IMR-90 (cell line): Measurements from ENCODE around the gene ARSB. TPM values are rescaled to one million over a fixed set of nuclear protein-coding genes. Genes with fewer than 3 reads are reported as not detected.

Experiments
- ATAC-seq: fragments of 200-7000 bp; cut with Tn5 transposase; 2 replicates; pipeline ENCODE4 v1.9.1; 2020; ENCODE audit warnings: low read depth, mild to moderate bottlenecking, moderate library complexity
- BruUV-seq: library from RNA; stranded (reverse); fragments of 400-500 nt; replicated peaks from 2 replicates; lab custom pipeline; 2021; lab: Mats Ljungman, UMichigan
- CTCF ChIA-PET: fragments of 300-600 bp; formaldehyde crosslinking; extraction: SDS; loops from one replicate; lab custom pipeline; 2021; ENCODE audit warnings: antibody characterized with exemption; lab: Yijun Ruan, JAX
- POLR2A ChIA-PET: fragments of 300-600 bp; sonication (Branson Sonifier 250); formaldehyde crosslinking; loops from one replicate; lab custom pipeline; 2022; ENCODE audit warnings: antibody characterized with exemption; ENCODE audit not compliant: unreplicated experiment; lab: Charles Lee
- DNase-seq: peaks from one replicate; pipeline ENCODE4 v3.0.0; 2013
- H2AFZ ChIP-seq: replicated peaks from 2 replicates; pipeline ENCODE3; 2013; ENCODE audit warnings: low read length, mild to moderate bottlenecking; ENCODE audit not compliant: poor library complexity
- H2AK5ac ChIP-seq: 2 replicates; pipeline ENCODE4 v1.6.1; 2013; ENCODE audit warnings: low read depth, low read length, inconsistent platforms
- H2AK9ac ChIP-seq: replicated peaks from 2 replicates; pipeline ENCODE3; 2013; ENCODE audit warnings: mild to moderate bottlenecking, low read depth, low read length, moderate library complexity; ENCODE audit not compliant: poor library complexity
- H2BK120ac ChIP-seq: 2 replicates; pipeline ENCODE4 v1.6.1; 2013; ENCODE audit warnings: low read depth, low read length, inconsistent platforms
- H2BK15ac ChIP-seq: 3 replicates; pipeline ENCODE4 v1.6.1; 2013; ENCODE audit warnings: low read depth, low read length, inconsistent platforms
- H2BK20ac ChIP-seq: 2 replicates; pipeline ENCODE4 v1.6.1; 2013; ENCODE audit warnings: low read depth, mild to moderate bottlenecking, inconsistent platforms, low read length, moderate library complexity
- H2BK5ac ChIP-seq: 2 replicates; pipeline ENCODE4 v1.6.1; 2013; ENCODE audit warnings: mild to moderate bottlenecking, low read depth, low read length, inconsistent platforms; ENCODE audit not compliant: poor library complexity, severe bottlenecking
- H3K14ac ChIP-seq: replicated peaks from 2 replicates; pipeline ENCODE4 v1.6.1; 2013; ENCODE audit warnings: low read depth, low read length, inconsistent platforms
- H3K18ac ChIP-seq: 2 replicates; pipeline ENCODE4 v1.6.1; 2013; ENCODE audit warnings: low read depth, low read length, control low read depth
- H3K23ac ChIP-seq: 2 replicates; pipeline ENCODE4 v1.6.1; 2013; ENCODE audit warnings: low read depth, low read length, inconsistent platforms
- H3K27ac ChIP-seq: 2 replicates; pipeline ENCODE4 v1.5.1; 2013; ENCODE audit warnings: mild to moderate bottlenecking, control low read depth, low read length; ENCODE audit not compliant: insufficient read depth
- H3K27me3 ChIP-seq: 2 replicates; pipeline ENCODE4 v1.6.1; 2013; ENCODE audit warnings: low read length; ENCODE audit not compliant: control insufficient read depth, insufficient read depth
- H3K36me3 ChIP-seq: 2 replicates; pipeline ENCODE4 v1.6.1; 2013; ENCODE audit warnings: low read length, mixed read lengths; ENCODE audit not compliant: control insufficient read depth, insufficient read depth
- H3K4ac ChIP-seq: 2 replicates; pipeline ENCODE4 v1.6.1; 2013; ENCODE audit warnings: low read depth, low read length, inconsistent platforms
- H3K4me1 ChIP-seq: 2 replicates; pipeline ENCODE4 v1.6.1; 2013; ENCODE audit warnings: low read length, mixed read lengths; ENCODE audit not compliant: control insufficient read depth, insufficient read depth
- H3K4me2 ChIP-seq: 2 replicates; pipeline ENCODE4 v1.6.1; 2013; ENCODE audit warnings: low read depth, mild to moderate bottlenecking, control low read depth, low read length, moderate library complexity
- H3K4me3 ChIP-seq: 2 replicates; pipeline ENCODE4 v1.5.1; 2013; ENCODE audit warnings: low read depth, mild to moderate bottlenecking, control low read depth, low read length, moderate library complexity; ENCODE audit not compliant: insufficient read depth
- H3K56ac ChIP-seq: 2 replicates; pipeline ENCODE4 v1.6.1; 2013; ENCODE audit warnings: low read length, inconsistent platforms; ENCODE audit not compliant: insufficient read depth; ENCODE audit errors: extremely low read depth
- H3K79me1 ChIP-seq, 2 experiments: 2 replicates each; pipeline ENCODE4 v1.6.1; 2013; ENCODE audit warnings: low read length in 2 of 2, inconsistent platforms in 1 of 2, low read depth in 1 of 2
- H3K9ac ChIP-seq: 2 replicates; pipeline ENCODE4 v1.6.1; 2013; ENCODE audit warnings: low read depth, low read length, control low read depth
- H3K9me1 ChIP-seq: 2 replicates; pipeline ENCODE4 v1.6.1; 2013; ENCODE audit warnings: low read length, inconsistent platforms; ENCODE audit not compliant: insufficient read depth
- H3K9me3 ChIP-seq: 2 replicates; pipeline ENCODE4 v1.6.1; 2013; ENCODE audit warnings: low read length; ENCODE audit not compliant: control insufficient read depth, insufficient read depth
- H4K20me1 ChIP-seq: 2 replicates; pipeline ENCODE4 v1.6.1; 2013; ENCODE audit warnings: low read length, inconsistent platforms; ENCODE audit not compliant: insufficient read depth
- H4K5ac ChIP-seq: 2 replicates; pipeline ENCODE4 v1.6.1; 2013; ENCODE audit warnings: mild to moderate bottlenecking, low read depth, low read length, control low read depth
- H4K8ac ChIP-seq, 2 experiments: 2 replicates each; pipeline ENCODE4 v1.6.1; 2013; ENCODE audit warnings: low read depth in 2 of 2, low read length in 2 of 2, control low read depth in 1 of 2, inconsistent platforms in 1 of 2
- H4K91ac ChIP-seq: 2 replicates; pipeline ENCODE4 v1.6.1; 2013; ENCODE audit warnings: low read depth, low read length, inconsistent platforms; ENCODE audit not compliant: insufficient read depth
- BHLHE40 ChIP-seq: fragments of 150-350 bp; IDR thresholded peaks from 2 replicates; pipeline ENCODE4 v1.6.1; 2016; ENCODE audit warnings: mild to moderate bottlenecking, low read depth, low read length
- CEBPB ChIP-seq: IDR thresholded peaks from 2 replicates; pipeline ENCODE4 v1.6.1; 2012; ENCODE audit warnings: low read depth, low read length, improper control_type of control experiment
- CHD1 ChIP-seq: IDR thresholded peaks from 2 replicates; pipeline ENCODE4 v1.6.1; 2012; ENCODE audit warnings: low read depth, low read length, improper control_type of control experiment
- CTCF ChIP-seq: conservative IDR thresholded peaks from 2 replicates; pipeline ENCODE4 v1.5.1; 2012; ENCODE audit warnings: mild to moderate bottlenecking, low read depth, low read length, improper control_type of control experiment
- FOS ChIP-seq: fragments of 150-350 bp; IDR thresholded peaks from 2 replicates; pipeline ENCODE4 v1.6.1; 2016; ENCODE audit warnings: low read depth, low read length
- MAFK ChIP-seq: IDR thresholded peaks from 2 replicates; pipeline ENCODE4 v1.6.1; 2012; ENCODE audit warnings: low read depth, low read length, improper control_type of control experiment
- MAZ ChIP-seq: IDR thresholded peaks from 2 replicates; pipeline ENCODE4 v1.6.1; 2012; ENCODE audit warnings: low read depth, mild to moderate bottlenecking, low read length, improper control_type of control experiment, moderate library complexity, borderline replicate concordance
- MXI1 ChIP-seq: IDR thresholded peaks from 2 replicates; pipeline ENCODE4 v1.6.1; 2012; ENCODE audit warnings: low read depth, mild to moderate bottlenecking, low read length, moderate library complexity, borderline replicate concordance
- NFE2L2 ChIP-seq: fragments of 150-350 bp; IDR thresholded peaks from 2 replicates; pipeline ENCODE4 v1.6.1; 2016; ENCODE audit warnings: low read depth, mild to moderate bottlenecking, low read length
- POLR2A ChIP-seq: IDR thresholded peaks from 2 replicates; pipeline ENCODE4 v1.6.1; 2012; ENCODE audit warnings: mild to moderate bottlenecking, low read depth, low read length
- RAD21 ChIP-seq: IDR thresholded peaks from 2 replicates; pipeline ENCODE4 v1.6.1; 2012; ENCODE audit warnings: low read length, improper control_type of control experiment
- RCOR1 ChIP-seq: IDR thresholded peaks from 2 replicates; pipeline ENCODE4 v1.6.1; 2012; ENCODE audit warnings: mild to moderate bottlenecking, low read length, improper control_type of control experiment; ENCODE audit not compliant: insufficient replicate concordance
- RFX5 ChIP-seq: IDR thresholded peaks from 2 replicates; pipeline ENCODE4 v1.8.0; 2012; ENCODE audit warnings: low read depth, mild to moderate bottlenecking, low read length, moderate library complexity
- SMC3 ChIP-seq: fragments of 150-350 bp; IDR thresholded peaks from 2 replicates; pipeline ENCODE4 v1.6.1; 2016; ENCODE audit warnings: low read depth, mild to moderate bottlenecking, antibody characterized with exemption, low read length, moderate library complexity
- WGBS, 2 experiments: methylation state at CpG; one replicate each; pipeline versions ENCODE4 v1.1.5 to v1.1.7; 2013; ENCODE audit warnings: missing lambda C conversion rate in 2 of 2; ENCODE audit not compliant: insufficient read length in 1 of 2; ENCODE audit errors: extremely low coverage in 2 of 2; 5-methylcytosine and 5-hydroxymethylcytosine counted together
- dilution Hi-C: fragments of 300-500 bp; cut with HindIII; formaldehyde crosslinking; loops from one replicate; pipeline ENCODE4 v1.14.3; 2018; ENCODE audit warnings: low sequenced_read_pairs; ENCODE audit not compliant: unreplicated experiment
- in situ Hi-C: fragments of 300-500 bp; cut with MboI; formaldehyde crosslinking; loops from 3 replicates; pipeline ENCODE4 v1.14.3; 2019; ENCODE audit warnings: low sequenced_read_pairs, inconsistent platforms, mixed read lengths
- intact Hi-C: fragments of 100-400 bp; cut with micrococcal nuclease; formaldehyde crosslinking; loops from 2 replicates; pipeline ENCODE4 v1.10.0; 2022
- polyA plus RNA-seq, 3 experiments: library from polyadenylated mRNA; depleted of rRNA; stranded (reverse); fragments of >200 nt; gene quantifications; 2 replicates each; pipeline ENCODE4 v1.2.3, GENCODE V29; 2012; ENCODE audit warnings: low replicate concordance in 1 of 3
- total RNA-seq: library from RNA; depleted of rRNA; stranded (reverse); fragments of >200 nt; gene quantifications from 2 replicates; pipeline ENCODE4 v1.2.3, GENCODE V29; 2012
- TF ChIP-seq, protein P1 (sequence below): fragments of 150-350 bp; IDR thresholded peaks from 2 replicates; pipeline ENCODE4 v1.6.1; 2016; ENCODE audit warnings: low read depth, mild to moderate bottlenecking, low read length, moderate library complexity, borderline replicate concordance
- TF ChIP-seq, protein P2 (sequence below): fragments of 150-350 bp; IDR thresholded peaks from 2 replicates; pipeline ENCODE4 v1.6.1; 2017; ENCODE audit warnings: mild to moderate bottlenecking, antibody characterized with exemption, low read length, low read depth

The ARSB gene
- total and polyA plus RNA-seq, 2 of the 4 experiments (the other 2 are of a cell fraction) = 16.0 to 16.3 TPM

- WGBS, 2 experiments = 100% methylated on average over 2 of the region's 3 CpGs; no CpG with 5 or more reads in 1 of the 2 experiments
- in situ Hi-C loops = no loop called here
- no peak for TF ChIP-seq CEBPB
- no peak for TF ChIP-seq MXI1
- TF ChIP-seq, protein P1, sequence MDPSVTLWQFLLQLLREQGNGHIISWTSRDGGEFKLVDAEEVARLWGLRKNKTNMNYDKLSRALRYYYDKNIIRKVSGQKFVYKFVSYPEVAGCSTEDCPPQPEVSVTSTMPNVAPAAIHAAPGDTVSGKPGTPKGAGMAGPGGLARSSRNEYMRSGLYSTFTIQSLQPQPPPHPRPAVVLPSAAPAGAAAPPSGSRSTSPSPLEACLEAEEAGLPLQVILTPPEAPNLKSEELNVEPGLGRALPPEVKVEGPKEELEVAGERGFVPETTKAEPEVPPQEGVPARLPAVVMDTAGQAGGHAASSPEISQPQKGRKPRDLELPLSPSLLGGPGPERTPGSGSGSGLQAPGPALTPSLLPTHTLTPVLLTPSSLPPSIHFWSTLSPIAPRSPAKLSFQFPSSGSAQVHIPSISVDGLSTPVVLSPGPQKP = no peak
- TF ChIP-seq MAFK = no peak
- no peak for TF ChIP-seq NFE2L2
- TF ChIP-seq POLR2A = no peak
- TF ChIP-seq, protein P2, sequence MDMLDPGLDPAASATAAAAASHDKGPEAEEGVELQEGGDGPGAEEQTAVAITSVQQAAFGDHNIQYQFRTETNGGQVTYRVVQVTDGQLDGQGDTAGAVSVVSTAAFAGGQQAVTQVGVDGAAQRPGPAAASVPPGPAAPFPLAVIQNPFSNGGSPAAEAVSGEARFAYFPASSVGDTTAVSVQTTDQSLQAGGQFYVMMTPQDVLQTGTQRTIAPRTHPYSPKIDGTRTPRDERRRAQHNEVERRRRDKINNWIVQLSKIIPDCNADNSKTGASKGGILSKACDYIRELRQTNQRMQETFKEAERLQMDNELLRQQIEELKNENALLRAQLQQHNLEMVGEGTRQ = no peak
- no peak for TF ChIP-seq CHD1
- no peak for TF ChIP-seq RCOR1
- TF ChIP-seq RAD21 = no peak
- TF ChIP-seq MAZ = no peak
- no peak for TF ChIP-seq BHLHE40
- no peak for TF ChIP-seq SMC3
- TF ChIP-seq RFX5 = no peak
- TF ChIP-seq FOS = no peak
- no peak for TF ChIP-seq CTCF
Observed at GRCh38 chr5:78760366-78760765, 224.7 kb downstream of the ARSB start.

More at GRCh38 chr5:78760366-78760765, 224.7 kb downstream of the ARSB start:
- H4K20me1 ChIP-seq = no peaks in the 10 kb centered on the region; the same call in 1 of the 2 replicates
- H4K91ac ChIP-seq = no peak overlapping the region
- H3K4me2 ChIP-seq = no peak overlapping the region
- peaks cover 37% of the 10 kb centered on the region for H3K27me3 ChIP-seq
- H3K27ac ChIP-seq = no peak overlapping the region
- no peaks in the 10 kb centered on the region for H3K36me3 ChIP-seq
- no peak overlapping the region for H3K23ac ChIP-seq
- dilution Hi-C loops (no loop called here), intact Hi-C loops (no loop called here)
- H3K4me3 ChIP-seq = no peak overlapping the region
- no peak overlapping the region for H2BK15ac ChIP-seq
- H2BK120ac ChIP-seq = no peak overlapping the region
- no TSS peak for BruUV-seq
- ATAC-seq (no peak), DNase-seq (no peak)
- no peak overlapping the region for H4K5ac ChIP-seq
- H3K9ac ChIP-seq = no peak overlapping the region
- no peak overlapping the region for H2AFZ ChIP-seq
- ChIA-PET CTCF (interaction anchor here (1.1 to 1.3 kb wide), 2 partner anchors 11 to 41 kb away, joined by 3 read pairs; no protein-coding TSS in a partner anchor), POLR2A (no interaction called here)
- H3K9me3 ChIP-seq = no peaks in the 10 kb centered on the region; the same call in 1 of the 2 replicates
- H4K8ac ChIP-seq = no peak overlapping the region
- no peak overlapping the region for H2BK5ac ChIP-seq
- peaks cover 18% of the 10 kb centered on the region for H3K4me1 ChIP-seq
- peaks cover 5% of the 10 kb centered on the region for H3K9me1 ChIP-seq
- H2BK20ac ChIP-seq = no peak overlapping the region
- no peak overlapping the region for H3K56ac ChIP-seq
- no peak overlapping the region for H3K18ac ChIP-seq
- no peak overlapping the region for H2AK5ac ChIP-seq
- no peak overlapping the region for H3K14ac ChIP-seq
- no peaks in the 10 kb centered on the region for H3K79me1 ChIP-seq
- H2AK9ac ChIP-seq = no peak overlapping the region
- no peak overlapping the region for H3K4ac ChIP-seq
